ENCODE measurements around the gene NDUFV1. TPM values are rescaled to one million over a fixed set of nuclear protein-coding genes. Genes with fewer than 3 reads are reported as not detected.

NDUFV1 gene
- total RNA-seq, 1 experiment from 2014 or later: 242 TPM

- DNase-seq (ENCODE audit: low read depth, low spot score): no peak
- intact Hi-C loops (cut with micrococcal nuclease): loop anchor here (10.0 kb wide), 1 partner anchor 83 kb away; no protein-coding TSS in a partner anchor
These were observed 24.7 kb downstream of the NDUFV1 start for GRCh38 chr11:67631411-67631810.

GRCh38 chr11:67631853-67632174 lies 25.1 kb downstream of the NDUFV1 start:
- BruUV-seq (replicated peaks): no TSS peak
- H3K9ac ChIP-seq (ENCODE audit: low read length): no peak overlapping the region
- CTCF ChIA-PET: interaction anchor here (1.1 kb wide), 1 partner anchor 28 kb away, joined by 3 read pairs; no protein-coding TSS in a partner anchor

More at GRCh38 chr11:67631411-67631810, 24.7 kb downstream of the NDUFV1 start:
- no peaks in the 10 kb centered on the region for H4K20me1 ChIP-seq (ENCODE audit: insufficient read depth)
- RAD21 ChIA-PET (ENCODE audit: low non-redundant PET in 1 of 2, low total read pairs in 2 of 2, uncharacterized antibody in 2 of 2, unreplicated experiment in 2 of 2): no interaction called here
- CTCF ChIA-PET: interaction anchor here (1.1 to 2.8 kb wide), 3 partner anchors 19 to 230 kb away, joined by 3 to 10 read pairs (median 9); partner anchors contain the start of genes ACY3 and PPP1CA
- no TSS peak for BruUV-seq (replicated peaks)
- no peaks in the 10 kb centered on the region for H3K9me2 ChIP-seq (ENCODE audit: insufficient read depth)
- no peaks in the 10 kb centered on the region for H3K79me2 ChIP-seq (ENCODE audit: insufficient read depth, low read length)
- H3K4me1 ChIP-seq (ENCODE audit: control insufficient read depth in 1 of 2, insufficient read depth in 2 of 2, low read length in 2 of 2): peaks cover 5 to 25% of the 10 kb centered on the region in 2 experiments; a peak in 3 of 4 replicates
- no peaks in the 10 kb centered on the region for H3K27me3 ChIP-seq (ENCODE audit: insufficient read depth, low read length)
- H3K9me3 ChIP-seq (ENCODE audit: control insufficient read depth in 1 of 2, insufficient read depth in 1 of 2, low read depth in 1 of 2, low read length in 2 of 2): no peaks in the 10 kb centered on the region
- H3K27ac ChIP-seq (ENCODE audit: low read depth, low read length): peak overlapping the region; percentile 77; the same call in 1 of the 2 replicates
- no peak overlapping the region for H3K4me3 ChIP-seq (replicated peaks in 1 of 2; ENCODE audit: low read depth in 1 of 2, low read length in 2 of 2)
- no peak overlapping the region for H3K9ac ChIP-seq (ENCODE audit: low read length)
- TF ChIP-seq ELF1 (IDR thresholded peaks at IDR 0.05; ENCODE audit: borderline replicate concordance, low read depth) (no peak), SRF (IDR thresholded peaks at IDR 0.05; ENCODE audit: low read depth) (no peak), EGR1 (IDR thresholded peaks at IDR 0.05; ENCODE audit: low read depth) (no peak), ZFX (IDR thresholded peaks at IDR 0.05) (no peak), ZNF274 (IDR thresholded peaks at IDR 0.05; ENCODE audit: low read depth, low read length) (no peak), JUND (IDR thresholded peaks at IDR 0.05) (no peak), EZH2 (IDR thresholded peaks at IDR 0.05) (no peak), TCF7L2 (IDR thresholded peaks at IDR 0.05; ENCODE audit: borderline replicate concordance, extremely low read depth, insufficient read depth, insufficient read length) (no peak)
- H3K4me2 ChIP-seq (ENCODE audit: low read length): peak overlapping the region; percentile 96
- H3K36me3 ChIP-seq (ENCODE audit: control insufficient read depth in 1 of 2, insufficient read depth in 2 of 2, low read length in 2 of 2): no peaks in the 10 kb centered on the region
- no peak overlapping the region for H2AFZ ChIP-seq (ENCODE audit: low read depth, low read length, poor library complexity, severe bottlenecking)
- ATAC-seq: no peak
- POLR2A ChIA-PET: interaction anchor here (0.5 kb wide), 1 partner anchor 592 kb away, joined by 3 read pairs; no protein-coding TSS in a partner anchor

More at GRCh38 chr11:67631853-67632174, 25.1 kb downstream of the NDUFV1 start:
- peaks cover 5 to 25% of the 10 kb centered on the region in 2 experiments; a peak in 3 of 4 replicates for H3K4me1 ChIP-seq (ENCODE audit: control insufficient read depth in 1 of 2, insufficient read depth in 2 of 2, low read length in 2 of 2)
- no peaks in the 10 kb centered on the region for H3K9me2 ChIP-seq (ENCODE audit: insufficient read depth)
- ChIA-PET RAD21 (ENCODE audit: low non-redundant PET in 1 of 2, low total read pairs in 2 of 2, uncharacterized antibody in 2 of 2, unreplicated experiment in 2 of 2) (no interaction called here), POLR2A (no interaction called here)
- H3K4me2 ChIP-seq (ENCODE audit: low read length): no peak overlapping the region
- no peak overlapping the region for H3K4me3 ChIP-seq (replicated peaks in 1 of 2; ENCODE audit: low read depth in 1 of 2, low read length in 2 of 2)
- no peaks in the 10 kb centered on the region for H3K79me2 ChIP-seq (ENCODE audit: insufficient read depth, low read length)
- no peaks in the 10 kb centered on the region for H3K36me3 ChIP-seq (ENCODE audit: control insufficient read depth in 1 of 2, insufficient read depth in 2 of 2, low read length in 2 of 2)
- H3K27me3 ChIP-seq (ENCODE audit: insufficient read depth, low read length): no peaks in the 10 kb centered on the region
- H3K9me3 ChIP-seq (ENCODE audit: control insufficient read depth in 1 of 2, insufficient read depth in 1 of 2, low read depth in 1 of 2, low read length in 2 of 2): no peaks in the 10 kb centered on the region
- no peaks in the 10 kb centered on the region for H4K20me1 ChIP-seq (ENCODE audit: insufficient read depth)
- no peak overlapping the region; the same call in 1 of the 2 replicates for H3K27ac ChIP-seq (ENCODE audit: low read depth, low read length)
- TF ChIP-seq SIN3A (IDR thresholded peaks at IDR 0.05; ENCODE audit: low read depth): no peak
- TF ChIP-seq POLR2AphosphoS5 (IDR thresholded peaks at IDR 0.05; ENCODE audit: low read depth, low read length): no peak
- TF ChIP-seq SRF (IDR thresholded peaks at IDR 0.05; ENCODE audit: low read depth): no peak
- TF ChIP-seq ATF3 (IDR thresholded peaks at IDR 0.05): no peak
- no peak for TF ChIP-seq EZH2phosphoT487 (IDR thresholded peaks at IDR 0.05; ENCODE audit: borderline replicate concordance)
- no peak for TF ChIP-seq JUND (IDR thresholded peaks at IDR 0.05)
- no peak for TF ChIP-seq SP1 (IDR thresholded peaks at IDR 0.05; ENCODE audit: low read depth)
- no peak for TF ChIP-seq POLR2A (IDR thresholded peaks at IDR 0.05; ENCODE audit: borderline replicate concordance, extremely low read depth, insufficient read depth, insufficient read length)
- no peak for TF ChIP-seq YY1 (IDR thresholded peaks at IDR 0.05; ENCODE audit: extremely low read depth, insufficient replicate concordance, low read depth, low read length)
- TF ChIP-seq CBX3 (IDR thresholded peaks at IDR 0.05; ENCODE audit: low read depth): no peak
- TF ChIP-seq MAX (IDR thresholded peaks at IDR 0.05): no peak
- no peak for TF ChIP-seq ELF1 (IDR thresholded peaks at IDR 0.05; ENCODE audit: borderline replicate concordance, low read depth)
- TF ChIP-seq CEBPB (IDR thresholded peaks at IDR 0.05; ENCODE audit: low read depth): no peak
- no peak for TF ChIP-seq FOSL1 (IDR thresholded peaks at IDR 0.05; ENCODE audit: low read depth)
- no peak for TF ChIP-seq ZFX (IDR thresholded peaks at IDR 0.05)
- no peak for TF ChIP-seq ZBTB33 (IDR thresholded peaks at IDR 0.05; ENCODE audit: extremely low read depth, insufficient replicate concordance, low read length)
- no peak for TF ChIP-seq ZNF274 (IDR thresholded peaks at IDR 0.05; ENCODE audit: low read depth, low read length)
- no peak for DNase-seq (ENCODE audit: low read depth, low spot score)
- intact Hi-C loops (cut with micrococcal nuclease): loop anchor here (10.0 kb wide), 1 partner anchor 83 kb away; no protein-coding TSS in a partner anchor
- no peak for ATAC-seq
- H2AFZ ChIP-seq (ENCODE audit: low read depth, low read length, poor library complexity, severe bottlenecking): no peak overlapping the region

Measured in HCT116 (cell line).